22Rv1 (cell line): ENCODE data around the gene MARCHF4.

Source experiments
- CTCF ChIP-seq: fragments of 450-650 bp; IDR thresholded peaks from 2 replicates; pipeline ENCODE4 v1.5.1; 2017; ENCODE audit warnings: mild to moderate bottlenecking
- ZFX ChIP-seq: fragments of 450-650 bp; IDR thresholded peaks from 2 replicates; pipeline ENCODE4 v1.6.1; 2017; ENCODE audit warnings: antibody characterized with exemption, borderline replicate concordance

- TF ChIP-seq CTCF (no peak), ZFX (no peak)
Observed at GRCh38 chr2:216413882-216414281, 41.6 kb upstream of the MARCHF4 start.
